Activated T-helper 1 cell treated with anti-CD3 and anti-CD28 coated beads, Interleukin-2, amount 50 U/mL, for 16 hours (primary cell): Measurements from ENCODE around the gene GRIK4.
"Not testable (repeated sequence)": the region's sequence is repeated elsewhere in the genome, so short reads cannot be mapped to it uniquely, and the experiment has no call there.

ENCODE experiments used
- DNase-seq, 2 donors: peaks; one replicate each; pipeline ENCODE4 v3.0.0-alpha.2; 2020; ENCODE audit warnings: low read depth in 1 of 2, low spot score in 1 of 2

The GRIK4 gene

GRCh38 chr11:120769906-120770305 is 258.4 kb downstream of the GRIK4 start:
- no peak for DNase-seq

GRCh38 chr11:120771551-120772060 is 260.1 kb downstream of the GRIK4 start:
- DNase-seq, result no peak

GRCh38 chr11:120773501-120774031 is 262.0 kb downstream of the GRIK4 start:
- DNase-seq, result no peak

GRCh38 chr11:120774591-120775386 is 263.2 kb downstream of the GRIK4 start:
- no peak for DNase-seq

GRCh38 chr11:120775986-120776951 is 264.7 kb downstream of the GRIK4 start:
- DNase-seq, result no peak

- DNase-seq, result no peak
Observed at GRCh38 chr11:120778685-120779490, 267.3 kb downstream of the GRIK4 start.

- DNase-seq, result no peak
Observed at GRCh38 chr11:120780239-120780638, 268.7 kb downstream of the GRIK4 start.

GRCh38 chr11:120781486-120782120 is 270.1 kb downstream of the GRIK4 start:
- no peak for DNase-seq

- no peak for DNase-seq
Observed at GRCh38 chr11:120784566-120785251, 273.2 kb downstream of the GRIK4 start.

- DNase-seq, result no peak
Observed at GRCh38 chr11:120785576-120785975, 274.0 kb downstream of the GRIK4 start.

- DNase-seq, result no peak
Observed at GRCh38 chr11:120786206-120786735, 274.7 kb downstream of the GRIK4 start.

GRCh38 chr11:120787224-120787623 is 275.7 kb downstream of the GRIK4 start:
- DNase-seq, result not testable (repeated sequence)

GRCh38 chr11:120789391-120789790 is 277.8 kb downstream of the GRIK4 start:
- DNase-seq, result no peak

- DNase-seq, result no peak
Observed at GRCh38 chr11:120792306-120792705, 280.8 kb downstream of the GRIK4 start.

GRCh38 chr11:120793150-120793549 is 281.6 kb downstream of the GRIK4 start:
- DNase-seq, result no peak

- no peak for DNase-seq
Observed at GRCh38 chr11:120793806-120794479, 282.4 kb downstream of the GRIK4 start.

GRCh38 chr11:120794748-120795147 is 283.2 kb downstream of the GRIK4 start:
- DNase-seq, result no peak

- no peak for DNase-seq
Observed at GRCh38 chr11:120795185-120795584, 283.6 kb downstream of the GRIK4 start.

- DNase-seq, result no peak
Observed at GRCh38 chr11:120797143-120797542, 285.6 kb downstream of the GRIK4 start.
